GM13977 (cell line): ENCODE measurements around the gene SMARCC2.
A peak's percentile ranks its signal among the peaks of the same experiment; 100 is the strongest.
"Not testable (repeated sequence)": the region's sequence is repeated elsewhere in the genome, so short reads cannot be mapped to it uniquely, and the experiment has no call there.

Experiments
- DNase-seq: peaks from one replicate; pipeline ENCODE4 v3.0.0; 2012; ENCODE audit warnings: low spot score
- CTCF ChIP-seq: IDR thresholded peaks from 2 replicates; pipeline ENCODE4 v1.5.1; 2012; ENCODE audit warnings: mild to moderate bottlenecking, control low read depth; ENCODE audit not compliant: insufficient read depth; ENCODE audit errors: extremely low read depth, missing control alignments
- in situ Hi-C: fragments of 300-500 bp; cut with MboI; formaldehyde crosslinking; loops from one replicate; pipeline ENCODE4 v1.12.0; 2022; ENCODE audit warnings: low sequenced_read_pairs, low pct_unique_long_range_greater_than_20kb, mixed read lengths, inconsistent platforms; ENCODE audit not compliant: unreplicated experiment

Gene SMARCC2

DNA sequence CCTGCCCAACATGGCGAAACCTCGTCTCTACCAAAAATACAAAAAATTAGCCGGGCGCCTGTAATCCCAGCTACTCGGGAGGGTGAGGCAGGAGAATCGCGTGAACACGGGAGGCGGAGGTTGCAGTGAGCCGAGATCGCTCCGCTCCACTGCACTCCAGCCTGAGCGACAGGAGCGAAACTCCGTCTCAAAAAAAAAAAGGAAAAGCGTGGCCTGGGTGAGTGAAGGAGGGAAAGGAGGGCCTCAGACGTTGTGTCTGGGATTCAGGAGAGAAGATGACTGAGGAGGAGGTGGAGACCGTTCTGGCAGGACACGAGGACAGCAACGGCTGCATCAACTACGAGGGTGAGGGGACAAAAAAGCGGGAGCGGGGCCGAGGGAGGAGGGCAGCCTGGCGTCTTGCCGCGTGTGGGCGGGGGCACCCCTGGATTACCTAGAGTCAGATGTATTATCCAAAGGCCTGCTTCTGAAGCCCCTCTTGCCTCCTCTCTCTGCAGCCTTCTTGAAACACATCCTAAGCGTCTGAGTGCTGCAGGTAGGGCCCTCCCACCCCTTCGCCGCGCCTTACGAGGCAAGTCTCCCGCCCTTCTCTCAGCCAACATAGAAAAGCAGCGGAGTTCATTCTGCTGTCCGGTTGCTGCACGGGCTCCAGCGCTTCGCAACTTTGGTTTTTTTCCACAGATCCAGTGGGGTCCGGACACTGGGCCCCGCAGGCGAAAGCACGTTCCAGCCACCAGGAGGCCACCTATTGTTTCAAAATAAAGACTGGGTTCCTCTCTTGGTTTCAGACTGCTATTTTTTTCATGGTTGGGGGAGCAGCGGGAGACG lies 31.9 kb downstream of the SMARCC2 start:
- peak; percentile 46 for TF ChIP-seq CTCF
- peak; percentile 79 for DNase-seq

GRCh38 chr12:56156464-56157200 lies 32.7 kb downstream of the SMARCC2 start:
- not testable (repeated sequence) for DNase-seq

More for the DNA sequence above, 31.9 kb downstream of the SMARCC2 start:
- in situ Hi-C loops: no loop called here

DNA sequence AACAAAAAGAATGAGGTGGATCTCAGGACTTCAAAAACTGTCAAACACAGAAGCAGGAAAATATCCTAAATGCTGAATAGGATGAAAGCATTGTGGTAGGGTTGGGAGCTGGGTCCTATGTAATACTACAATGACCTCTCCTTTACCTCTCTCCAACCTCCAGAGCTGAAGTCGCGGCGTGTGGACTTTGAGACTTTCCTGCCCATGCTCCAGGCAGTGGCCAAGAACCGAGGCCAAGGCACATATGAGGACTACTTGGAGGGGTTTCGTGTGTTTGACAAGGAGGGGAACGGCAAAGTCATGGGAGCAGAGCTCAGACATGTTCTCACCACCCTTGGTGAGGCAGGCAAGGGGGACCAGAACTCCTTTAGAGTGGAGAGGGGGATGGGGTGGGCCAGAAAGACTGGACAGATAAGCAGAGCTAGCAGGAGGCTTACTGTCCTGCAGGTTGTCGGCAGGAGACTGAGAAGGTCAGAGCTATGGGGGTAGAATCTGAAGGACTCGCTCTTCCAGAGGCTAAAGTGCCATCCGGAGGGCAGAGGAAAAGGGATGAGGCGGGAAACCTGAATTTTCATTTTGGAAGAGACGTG lies 33.9 kb downstream of the SMARCC2 start:
- DNase-seq: no peak
- in situ Hi-C loops: no loop called here
- TF ChIP-seq CTCF: no peak

More at GRCh38 chr12:56156464-56157200, 32.7 kb downstream of the SMARCC2 start:
- in situ Hi-C loops: not testable (repeated sequence)

DNA sequence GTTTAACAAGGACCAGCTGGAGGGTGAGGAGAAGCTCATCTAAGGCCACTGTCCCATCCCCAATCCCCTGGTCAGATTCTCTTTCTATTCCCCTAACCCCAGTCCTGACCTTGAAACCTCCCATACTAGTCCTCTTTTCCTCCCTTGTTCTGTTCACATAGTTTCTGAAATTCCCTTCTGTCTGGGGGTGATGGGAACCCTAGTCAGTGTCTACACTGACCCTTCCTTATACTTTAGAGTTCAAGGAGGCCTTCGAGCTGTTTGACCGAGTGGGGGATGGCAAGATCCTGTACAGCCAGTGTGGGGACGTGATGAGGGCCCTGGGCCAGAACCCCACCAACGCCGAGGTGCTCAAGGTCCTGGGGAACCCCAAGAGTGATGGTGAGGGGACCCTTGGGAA lies 34.5 kb downstream of the SMARCC2 start:
- in situ Hi-C loops: no loop called here
- no peak for DNase-seq
- no peak for TF ChIP-seq CTCF

DNA sequence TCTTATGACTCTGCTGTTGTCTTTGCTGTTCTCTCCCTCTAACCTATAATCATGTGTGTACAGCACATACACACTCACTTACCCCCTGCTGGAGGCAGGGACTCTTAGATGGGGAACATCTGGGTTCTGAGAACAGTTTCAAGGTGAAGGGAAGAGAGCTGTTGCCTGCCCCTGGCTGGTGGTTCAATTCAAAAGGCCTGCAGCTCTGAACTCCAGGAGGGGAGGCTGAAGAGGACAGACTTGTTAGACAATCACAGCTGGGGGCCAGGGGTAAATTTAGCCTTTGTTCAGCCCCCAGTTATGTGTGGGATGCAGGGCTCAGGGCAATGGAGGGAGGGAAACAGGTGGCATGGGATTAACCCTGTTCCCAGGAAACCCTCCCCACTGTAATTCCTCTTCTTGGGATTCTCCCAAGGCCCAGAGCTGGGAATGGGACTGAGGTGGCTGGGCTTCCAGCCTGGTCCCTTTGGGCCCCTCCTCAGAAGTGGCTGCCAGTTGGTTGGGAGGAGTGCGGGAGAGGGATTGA lies 35.0 kb downstream of the SMARCC2 start:
- no peak for TF ChIP-seq CTCF
- DNase-seq: no peak

DNA sequence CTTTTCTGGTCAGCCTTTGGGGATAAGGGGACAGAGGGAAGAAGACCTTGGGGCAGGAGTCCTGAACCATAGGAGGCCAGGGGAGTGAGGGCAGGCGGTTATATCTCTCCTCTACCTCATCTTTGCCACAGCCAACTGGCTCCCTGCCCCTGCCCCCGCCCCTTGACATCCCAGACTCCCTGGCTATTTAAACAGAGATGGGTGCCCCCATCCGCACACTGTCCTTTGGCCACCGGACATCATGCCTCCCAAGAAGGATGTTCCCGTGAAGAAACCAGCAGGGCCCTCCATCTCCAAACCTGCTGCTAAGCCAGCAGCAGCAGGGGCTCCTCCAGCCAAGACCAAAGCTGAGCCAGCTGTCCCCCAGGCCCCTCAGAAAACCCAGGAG lies 35.6 kb downstream of the SMARCC2 start:
- TF ChIP-seq CTCF: no peak
- in situ Hi-C loops: no loop called here
- DNase-seq: no peak

More for the DNA sequence above, 35.0 kb downstream of the SMARCC2 start:
- in situ Hi-C loops: no loop called here
